Measurements from ENCODE around the gene AMY2A.
"Not testable (repeated sequence)": the region's sequence is repeated elsewhere in the genome, so short reads cannot be mapped to it uniquely, and the experiment has no call there.

The AMY2A gene

GRCh38 chr1:103616994-103617477 is at the start of gene AMY2A:
Gene AMY2A, plus strand, starts transcription at chr1:103617427. Its CDS starts 14 bp downstream, at chr1:103617441.
- DNase-seq (ENCODE audit: low read depth) = not testable (repeated sequence)

GRCh38 chr1:103569493-103569892 is 47.7 kb upstream of the AMY2A start:
- DNase-seq (ENCODE audit: low read depth) = no peak

GRCh38 chr1:103571289-103571688 is 45.9 kb upstream of the AMY2A start, which contains the start of gene AMY2B:
Gene AMY2B, plus strand, starts transcription at chr1:103571589. Its CDS starts 14 bp downstream, at chr1:103571603.
- not testable (repeated sequence) for DNase-seq (ENCODE audit: low read depth)

DNA sequence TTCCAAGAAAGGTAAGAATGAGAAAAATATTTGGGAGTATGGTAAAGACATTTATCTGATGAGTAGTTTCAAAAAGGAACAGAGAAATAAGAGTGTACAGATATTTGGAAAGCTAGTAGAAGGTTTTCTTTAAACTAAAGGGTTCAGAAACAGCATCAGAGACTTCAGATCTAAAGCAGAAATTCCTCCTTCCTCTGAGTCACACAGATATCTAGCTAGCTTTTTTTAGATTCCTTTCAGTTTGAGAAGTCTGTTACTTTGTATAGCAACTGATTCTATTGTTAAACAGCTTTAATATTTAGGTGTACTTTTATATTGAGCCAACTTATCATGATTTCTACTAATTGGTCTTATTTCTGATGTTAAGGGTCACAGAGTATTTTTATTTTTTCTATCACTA is 41.2 kb upstream of the AMY2A start:
- DNase-seq (ENCODE audit: low read depth) = no peak

- DNase-seq (ENCODE audit: low read depth) = not testable (repeated sequence)
Measured at GRCh38 chr1:103576784-103577183, 40.4 kb upstream of the AMY2A start.

- DNase-seq (ENCODE audit: low read depth) = no peak
Measured at GRCh38 chr1:103582464-103582863, 34.8 kb upstream of the AMY2A start.

DNA sequence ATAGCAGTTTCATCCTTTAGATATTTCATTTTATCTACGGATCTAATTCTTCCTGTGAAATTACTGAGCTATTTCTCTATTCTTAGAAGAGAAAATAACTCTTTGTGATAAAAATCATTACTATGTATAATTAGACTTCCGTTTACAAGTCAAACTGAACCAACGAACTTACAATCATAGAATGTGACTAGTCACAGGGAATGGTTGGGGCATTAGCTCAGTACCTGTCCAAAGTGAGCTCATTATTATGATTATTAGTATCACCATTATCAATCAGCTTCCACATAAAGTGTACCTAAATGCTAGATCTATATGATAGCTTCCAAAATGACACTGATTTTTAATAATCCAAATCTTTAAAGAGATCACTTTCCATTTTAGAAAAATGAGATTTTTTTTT is 33.3 kb upstream of the AMY2A start:
- DNase-seq (ENCODE audit: low read depth) = no peak

DNA sequence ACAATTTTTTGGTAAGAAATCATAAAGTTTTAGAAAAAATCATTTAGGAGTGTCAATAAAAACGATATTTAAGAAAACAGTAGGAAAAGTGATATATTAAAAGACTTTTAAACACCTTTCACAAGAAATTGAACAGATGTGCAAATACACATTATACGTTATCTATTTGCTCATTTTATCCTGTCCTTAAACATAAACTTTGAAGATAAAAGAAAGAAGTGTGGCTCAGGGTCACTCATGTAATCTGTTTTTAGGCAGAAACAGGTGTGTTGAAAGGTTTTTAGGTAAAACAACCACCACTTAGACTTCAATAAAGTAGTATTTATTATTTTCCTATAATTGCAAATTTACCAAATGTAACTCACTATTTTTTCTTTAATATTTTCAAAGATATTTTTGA is 32.7 kb upstream of the AMY2A start:
- no peak for DNase-seq (ENCODE audit: low read depth)

DNA sequence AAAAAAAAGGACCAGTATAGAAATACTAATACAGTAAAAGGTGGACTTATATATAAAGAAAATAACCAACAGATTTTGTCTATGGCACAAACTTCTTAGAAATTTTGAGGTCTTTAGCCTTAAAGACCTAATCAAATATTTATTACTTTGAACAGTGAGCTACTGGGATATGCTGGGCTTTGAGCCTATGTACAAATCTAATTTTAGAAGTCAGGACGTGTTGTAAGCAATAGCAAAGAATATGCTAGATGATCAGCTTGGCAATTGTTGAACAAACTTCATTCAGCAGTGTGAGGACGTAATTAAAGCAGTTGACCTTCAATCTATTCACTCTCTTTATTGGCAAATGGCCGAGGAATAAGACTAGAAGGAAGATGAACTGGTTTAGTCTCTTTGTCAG is 14.5 kb upstream of the AMY2A start:
- not testable (repeated sequence) for DNase-seq (ENCODE audit: low read depth)

DNA sequence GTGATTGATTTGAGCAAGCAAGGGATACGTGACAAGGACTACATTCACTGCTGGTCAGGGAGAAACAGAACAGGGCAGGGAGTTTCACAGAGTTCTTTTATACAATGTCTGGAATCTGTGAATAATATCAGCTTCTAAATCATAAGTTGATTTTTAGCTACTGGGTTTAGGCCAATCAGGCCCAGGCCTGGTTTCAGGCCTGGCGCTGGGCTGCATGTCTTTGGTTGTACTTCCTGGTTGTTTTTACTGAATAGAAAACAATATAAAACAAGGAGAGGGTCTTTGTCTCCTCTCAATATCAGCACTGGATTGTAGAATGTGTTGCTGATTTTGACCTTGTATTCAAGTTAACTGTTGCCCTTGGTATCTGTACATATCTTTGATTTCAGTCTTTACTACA is 865 bp upstream of the AMY2A start:
- no peak for DNase-seq (ENCODE audit: low read depth)

- not testable (repeated sequence) for DNase-seq (ENCODE audit: low read depth)
Measured at GRCh38 chr1:103627436-103627835, 10.2 kb downstream of the AMY2A start.

DNA sequence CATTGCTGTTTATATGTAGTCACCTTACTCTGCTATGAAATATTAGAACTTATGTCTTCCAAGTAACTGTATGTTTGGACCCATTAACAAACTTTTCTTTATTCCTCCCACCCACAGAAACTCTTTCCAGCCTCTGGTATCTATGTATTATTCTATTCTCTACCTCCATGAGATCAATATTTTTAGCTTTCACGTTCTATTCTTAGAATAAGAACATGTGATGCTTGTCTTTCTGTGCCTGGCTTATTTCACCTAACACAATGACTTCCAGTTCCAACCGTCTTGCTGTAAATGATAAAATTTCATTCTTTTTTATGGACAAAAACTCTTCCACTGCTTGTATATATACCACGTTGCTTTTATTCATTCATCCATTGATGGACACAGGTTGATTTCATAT is 24.0 kb downstream of the AMY2A start:
- not testable (repeated sequence) for DNase-seq (ENCODE audit: low read depth)

DNA sequence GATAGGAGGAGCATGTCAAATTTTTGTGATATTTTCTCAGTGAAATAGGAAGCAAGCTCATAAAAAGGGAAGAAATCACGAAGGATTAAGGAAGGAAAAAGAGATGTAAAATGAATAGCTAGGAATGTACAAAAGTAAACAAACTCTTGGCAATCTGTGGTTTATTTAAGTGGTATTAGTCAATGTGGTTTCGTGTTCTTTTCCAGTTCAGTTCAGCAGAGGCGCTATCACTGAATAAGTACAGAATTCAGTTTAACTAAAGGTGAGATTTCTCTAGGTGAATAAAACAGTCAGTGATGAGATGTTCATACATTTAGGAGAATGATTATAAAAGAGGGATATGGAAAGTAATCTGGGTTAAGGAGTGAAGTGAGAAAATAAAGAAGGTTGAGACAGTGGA is 26.7 kb downstream of the AMY2A start:
- not testable (repeated sequence) for DNase-seq (ENCODE audit: low read depth)

- DNase-seq (ENCODE audit: low read depth) = not testable (repeated sequence)
Measured at GRCh38 chr1:103650305-103650704, 33.1 kb downstream of the AMY2A start.

DNA sequence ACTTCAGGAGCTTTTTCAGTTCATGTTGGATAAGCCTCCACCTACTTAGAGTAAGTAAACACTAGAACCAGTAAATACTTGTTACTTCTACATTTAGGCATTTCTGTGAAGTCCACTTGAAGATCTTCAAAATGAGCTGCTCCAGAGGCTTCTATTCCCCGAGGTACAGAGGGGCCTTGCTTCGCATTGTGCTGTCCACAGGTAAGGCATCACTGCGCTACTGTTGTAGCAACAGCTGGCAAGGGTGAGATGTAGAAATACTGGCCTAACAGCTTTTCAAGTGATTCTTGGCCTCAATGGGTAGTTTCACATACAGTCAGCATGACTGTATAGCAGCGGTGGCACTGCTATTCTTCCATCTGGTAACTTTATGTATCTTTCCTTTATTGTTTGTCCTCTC is 33.7 kb downstream of the AMY2A start:
- DNase-seq (ENCODE audit: low read depth) = not testable (repeated sequence)

DNA sequence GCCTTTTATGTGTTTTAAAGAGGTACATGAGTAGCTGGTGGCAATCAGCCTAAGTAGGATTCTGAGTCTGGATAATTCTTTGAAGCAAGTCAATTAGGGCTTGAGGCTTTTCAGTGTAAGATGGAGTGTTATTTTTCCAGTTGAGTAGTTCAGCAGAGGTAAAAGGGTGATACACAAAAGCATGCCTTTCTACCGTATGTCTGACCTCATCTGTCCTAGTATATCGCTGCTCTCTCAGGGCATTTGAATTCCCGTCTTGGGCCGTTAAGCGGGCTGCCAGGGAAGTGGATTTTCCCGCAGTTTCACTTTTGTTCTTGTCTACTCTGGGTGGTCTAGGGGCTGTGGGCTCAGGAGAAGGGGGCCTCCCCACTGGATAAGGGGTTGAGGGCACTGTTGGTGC is 36.9 kb downstream of the AMY2A start:
- not testable (repeated sequence) for DNase-seq (ENCODE audit: low read depth)

GRCh38 chr1:103655460-103655859 is 38.2 kb downstream of the AMY2A start, which contains the start of gene AMY1A:
Gene AMY1A, plus strand, starts transcription at chr1:103655760. Its CDS starts 571 bp downstream, at chr1:103656331.
- DNase-seq (ENCODE audit: low read depth) = not testable (repeated sequence)

All from activated T-helper 9 cell treated with anti-CD3 and anti-CD28 coated beads, Interleukin-2, amount 50 U/mL, for 16 hours (primary cell).